Ramos (cell line): ENCODE results near the gene NCBP2.

Source experiments
- in situ Hi-C: fragments of 300-500 bp; cut with MboI; formaldehyde crosslinking; loops from one replicate; pipeline ENCODE4 v1.14.3; 2022; ENCODE audit warnings: low sequenced_read_pairs; ENCODE audit not compliant: unreplicated experiment

NCBP2 gene

DNA sequence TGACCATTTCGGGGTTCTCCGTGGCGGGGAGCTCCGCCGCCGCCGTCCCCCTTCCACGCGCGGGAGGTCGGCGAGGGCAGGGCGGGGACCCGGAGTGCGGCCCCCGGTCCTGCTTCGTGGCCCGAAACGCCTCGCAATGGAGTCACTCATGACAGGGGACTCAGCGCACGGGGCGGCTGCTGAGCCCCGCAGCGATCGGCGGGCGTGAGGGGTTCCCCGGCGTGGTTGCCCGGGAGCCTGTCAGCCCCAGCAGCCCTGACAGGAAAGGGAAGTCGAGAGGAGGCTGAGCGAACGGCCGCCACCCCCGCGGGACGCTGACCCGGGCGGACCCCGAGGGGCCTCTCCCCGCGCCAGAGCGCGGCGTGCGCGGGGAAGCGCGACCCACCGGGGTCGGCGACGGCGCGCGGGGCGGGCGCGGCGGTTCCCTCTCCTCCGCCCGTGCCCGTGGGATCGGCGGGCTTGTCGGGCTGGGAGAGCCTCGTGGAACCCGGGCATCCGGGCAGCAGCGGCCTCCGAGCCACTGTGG is 26.9 kb upstream of the NCBP2 start:
- in situ Hi-C loops: no loop called here

DNA sequence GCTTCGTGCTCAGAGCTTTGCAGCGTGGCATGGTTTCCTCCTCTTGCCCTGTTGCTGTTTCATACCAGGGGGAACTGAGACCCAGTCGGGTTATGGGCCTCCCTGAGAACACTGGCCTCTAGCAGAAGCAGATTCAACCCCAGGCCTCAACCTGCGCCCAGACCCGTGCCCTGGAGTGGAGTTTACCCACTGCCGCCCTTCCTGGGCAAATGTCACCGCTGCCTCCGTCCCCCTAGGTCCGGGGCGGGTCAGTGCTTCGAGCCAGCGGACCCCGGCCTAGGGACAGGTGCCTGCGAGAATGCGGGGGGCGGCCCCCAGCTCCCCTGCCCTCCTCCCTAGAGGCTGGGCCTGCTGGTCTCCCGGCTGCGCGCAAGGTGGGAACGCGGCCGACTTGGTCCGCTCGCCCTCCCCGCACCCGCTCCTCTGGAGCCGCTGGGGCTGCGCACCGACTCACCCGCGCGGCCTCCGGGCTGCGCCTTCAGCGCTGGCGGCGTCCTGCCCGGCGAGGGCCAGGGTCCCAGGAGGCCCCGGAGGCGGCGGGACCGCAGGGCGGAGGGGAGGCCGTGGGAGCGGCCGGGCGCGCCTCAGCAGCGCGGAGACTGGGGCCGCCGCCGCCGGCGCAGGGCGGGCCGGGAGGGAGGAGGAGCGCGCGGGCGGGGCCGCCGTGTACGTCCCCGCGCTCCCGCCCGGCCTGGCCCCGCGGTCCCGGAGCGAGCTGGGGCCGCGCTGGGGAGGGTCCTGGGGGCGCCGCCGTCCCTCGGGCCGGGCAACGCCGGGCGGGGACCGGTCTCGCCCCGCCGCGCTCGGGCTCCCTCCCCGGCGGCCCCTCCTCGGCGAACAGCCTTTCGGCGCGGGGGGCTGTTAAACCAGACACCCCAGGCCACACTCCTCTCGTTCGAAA is 26.2 kb upstream of the NCBP2 start, which contains the start of gene PIGZ:
PIGZ (minus strand) TSS at position 601 of the 901 bp plus-strand sequence. CDS start 16,802 bp downstream, outside the sequence.
- in situ Hi-C loops: no loop called here

DNA sequence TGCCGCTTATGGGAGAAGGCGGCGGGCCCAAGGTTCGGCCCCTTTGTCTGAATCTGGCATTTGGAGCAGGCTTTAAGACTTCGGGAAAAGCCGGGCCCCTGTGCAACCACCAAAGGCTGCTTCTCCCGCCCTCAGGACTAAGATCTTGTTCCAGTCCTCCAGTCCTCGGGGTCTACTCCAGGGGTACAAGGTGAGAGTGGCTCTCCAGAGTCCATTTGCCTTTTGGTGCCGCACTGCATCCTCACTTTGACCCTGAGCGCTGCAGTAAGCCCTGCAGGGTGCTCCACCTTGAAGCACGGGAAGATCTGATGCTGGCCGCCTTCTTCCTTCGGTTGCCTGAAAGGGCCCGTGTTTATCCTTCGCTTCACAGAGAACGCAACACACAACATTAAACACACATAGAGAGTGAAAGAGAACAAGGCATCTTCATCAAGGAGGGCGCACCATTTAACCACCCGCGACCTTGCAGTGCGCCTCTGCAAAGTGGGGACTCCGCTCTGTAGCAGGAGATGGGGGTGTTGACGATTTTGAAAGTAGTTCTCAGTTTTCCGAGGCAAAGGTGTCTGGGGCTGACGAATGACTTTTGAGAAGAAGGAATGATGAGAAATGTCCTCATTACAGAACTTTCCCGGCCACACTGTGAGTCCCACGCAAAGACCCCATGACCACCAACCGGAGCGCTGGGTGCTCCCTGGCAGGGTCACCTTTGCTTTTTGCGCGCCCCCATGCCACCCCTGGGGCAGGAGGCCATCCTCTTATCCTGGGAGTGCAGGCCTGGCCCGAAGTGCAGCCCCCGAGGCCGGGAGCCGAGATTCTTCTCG is 25.3 kb upstream of the NCBP2 start:
- in situ Hi-C loops: no loop called here

DNA sequence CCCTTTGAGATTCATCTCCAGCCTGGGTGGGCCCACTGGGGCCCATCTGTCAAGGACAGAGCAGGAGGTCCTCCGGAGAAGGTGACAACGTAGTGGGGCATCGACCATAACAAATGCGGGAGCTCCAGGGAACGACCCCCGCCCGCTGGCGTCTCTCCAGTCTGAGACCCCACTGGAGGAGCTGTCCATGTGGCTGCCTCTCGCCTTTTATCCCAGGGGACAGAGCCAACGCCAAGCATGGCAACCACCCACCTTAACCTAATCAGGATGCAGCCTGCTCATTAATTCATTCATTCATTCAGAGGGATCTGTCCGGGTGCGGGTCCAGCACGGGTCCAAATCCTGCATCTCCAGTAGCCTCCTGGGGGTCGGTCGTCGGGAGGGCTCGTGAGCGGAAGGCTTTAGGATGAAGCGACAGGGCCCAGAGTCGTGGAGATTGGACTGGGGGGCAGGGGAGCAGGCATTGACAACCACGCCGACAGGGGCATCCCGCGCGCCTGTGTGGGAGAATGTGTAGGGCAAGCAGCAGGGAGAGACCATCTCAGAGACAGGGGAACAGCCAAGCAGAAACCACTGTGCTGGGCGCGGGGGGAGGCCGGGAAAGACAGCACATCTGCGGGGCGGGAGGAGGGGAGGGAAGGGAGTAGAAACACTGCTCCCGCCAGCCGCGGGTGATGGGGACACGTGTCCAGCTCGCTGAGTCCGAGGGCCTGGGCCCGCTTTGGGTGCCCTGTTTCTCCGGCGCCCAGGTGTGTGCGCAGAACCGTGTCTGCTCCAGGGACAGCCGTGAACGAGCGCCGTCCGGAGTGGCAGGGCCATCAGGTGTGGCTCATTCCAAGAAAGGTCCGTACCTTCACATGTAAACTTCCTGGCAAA is 24.4 kb upstream of the NCBP2 start:
- in situ Hi-C loops: no loop called here

DNA sequence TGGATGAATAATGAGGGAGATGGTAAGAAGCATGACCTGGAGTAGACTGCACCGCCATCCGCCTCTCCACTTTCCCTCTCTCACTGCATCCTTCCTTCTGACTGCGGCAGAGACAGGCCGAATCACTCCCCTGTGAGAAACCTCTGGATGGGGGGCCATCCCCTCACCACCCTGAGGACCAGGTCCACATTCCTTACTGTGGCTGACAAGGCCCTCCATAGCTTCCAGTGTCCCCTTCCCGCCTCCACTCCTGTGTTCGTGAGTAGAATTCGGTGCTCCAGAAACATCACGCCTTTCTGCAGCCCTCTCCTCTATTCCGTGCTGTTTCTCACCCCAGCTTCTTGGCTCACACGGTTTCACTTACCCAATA is 23.5 kb upstream of the NCBP2 start:
- in situ Hi-C loops: no loop called here

DNA sequence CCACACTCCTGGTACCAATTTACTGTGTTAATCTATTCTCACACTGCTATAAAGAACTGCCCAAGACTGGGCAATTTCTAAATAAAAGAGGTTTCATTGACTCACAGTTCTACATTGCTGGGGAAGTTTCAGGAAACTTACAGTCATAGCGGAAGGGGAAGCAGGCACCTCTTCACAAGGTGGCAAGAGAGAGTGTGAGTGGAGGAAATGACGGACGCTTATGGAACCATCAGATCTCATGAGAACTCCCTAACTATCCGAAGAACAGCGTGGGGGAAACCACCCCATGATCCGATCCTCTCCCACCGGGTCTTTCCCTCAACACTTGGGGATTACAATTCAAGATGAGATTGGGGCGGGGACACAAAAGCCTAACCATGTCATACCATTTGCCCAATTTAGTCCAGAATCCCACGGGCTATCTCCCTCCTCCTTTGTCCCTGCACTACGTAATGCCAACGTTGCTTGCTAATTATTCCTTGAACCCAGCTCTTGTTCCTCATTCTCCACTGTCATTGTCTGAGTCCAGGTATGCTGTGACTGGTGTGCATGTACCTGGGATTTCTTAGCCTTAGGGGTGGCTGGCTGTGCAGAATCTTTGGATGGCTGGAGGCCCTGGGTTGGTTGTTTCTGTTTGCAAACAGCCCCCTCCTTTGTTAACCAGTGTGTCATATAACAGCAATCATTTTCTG is 22.9 kb upstream of the NCBP2 start:
- in situ Hi-C loops: no loop called here

DNA sequence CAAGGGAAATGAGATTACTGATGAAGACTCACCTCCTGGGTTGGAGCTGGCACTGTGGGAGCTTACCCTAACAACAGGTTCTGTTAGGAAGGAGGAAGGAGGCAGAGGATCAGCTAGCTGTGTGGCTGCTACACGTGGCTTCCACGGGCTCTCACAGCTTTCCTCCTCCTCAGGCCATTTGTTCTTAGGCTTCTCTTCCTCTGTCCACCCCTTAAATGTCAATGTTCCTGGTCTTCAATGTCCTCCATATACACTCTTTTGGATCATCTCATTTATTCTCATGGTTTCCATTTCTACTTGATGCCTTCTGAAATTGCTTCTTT is 21.3 kb upstream of the NCBP2 start:
- in situ Hi-C loops: loop anchor here (5.0 kb wide), 1 partner anchor 121 kb away; no protein-coding TSS in a partner anchor

DNA sequence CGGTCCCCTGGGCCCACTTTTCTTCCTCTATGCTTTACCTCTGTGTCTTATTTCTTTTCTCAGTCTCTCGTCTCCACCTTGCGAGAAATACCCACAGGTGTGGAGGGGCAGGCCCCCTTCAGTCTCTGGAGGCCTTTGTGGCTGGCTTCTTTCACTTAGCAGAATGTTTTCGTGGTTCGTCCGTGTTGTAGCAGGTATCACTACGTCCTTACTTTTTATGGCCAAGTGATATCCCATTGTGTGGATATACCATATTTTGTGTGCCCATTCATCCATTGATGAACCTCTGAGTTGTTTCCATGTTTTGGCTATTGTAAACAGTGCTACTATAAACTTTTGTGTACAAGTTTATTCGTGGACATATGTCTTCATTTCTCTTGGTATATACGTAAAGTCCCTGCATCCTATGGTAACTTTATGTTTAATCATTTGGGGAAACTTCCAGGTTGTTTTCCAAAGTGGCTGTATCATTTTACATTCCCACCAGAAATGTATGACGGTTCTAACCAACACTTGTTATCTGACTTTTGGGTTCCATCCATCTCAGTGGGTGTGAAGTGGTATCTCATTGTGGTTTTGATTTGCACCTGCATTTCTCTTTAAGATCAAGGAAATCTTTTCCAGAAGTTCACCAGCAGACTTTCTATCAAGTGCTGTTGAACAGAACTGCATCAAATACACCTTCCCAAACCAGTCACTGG is 20.8 kb upstream of the NCBP2 start:
- in situ Hi-C loops: loop anchor here (5.0 kb wide), 1 partner anchor 121 kb away; no protein-coding TSS in a partner anchor

DNA sequence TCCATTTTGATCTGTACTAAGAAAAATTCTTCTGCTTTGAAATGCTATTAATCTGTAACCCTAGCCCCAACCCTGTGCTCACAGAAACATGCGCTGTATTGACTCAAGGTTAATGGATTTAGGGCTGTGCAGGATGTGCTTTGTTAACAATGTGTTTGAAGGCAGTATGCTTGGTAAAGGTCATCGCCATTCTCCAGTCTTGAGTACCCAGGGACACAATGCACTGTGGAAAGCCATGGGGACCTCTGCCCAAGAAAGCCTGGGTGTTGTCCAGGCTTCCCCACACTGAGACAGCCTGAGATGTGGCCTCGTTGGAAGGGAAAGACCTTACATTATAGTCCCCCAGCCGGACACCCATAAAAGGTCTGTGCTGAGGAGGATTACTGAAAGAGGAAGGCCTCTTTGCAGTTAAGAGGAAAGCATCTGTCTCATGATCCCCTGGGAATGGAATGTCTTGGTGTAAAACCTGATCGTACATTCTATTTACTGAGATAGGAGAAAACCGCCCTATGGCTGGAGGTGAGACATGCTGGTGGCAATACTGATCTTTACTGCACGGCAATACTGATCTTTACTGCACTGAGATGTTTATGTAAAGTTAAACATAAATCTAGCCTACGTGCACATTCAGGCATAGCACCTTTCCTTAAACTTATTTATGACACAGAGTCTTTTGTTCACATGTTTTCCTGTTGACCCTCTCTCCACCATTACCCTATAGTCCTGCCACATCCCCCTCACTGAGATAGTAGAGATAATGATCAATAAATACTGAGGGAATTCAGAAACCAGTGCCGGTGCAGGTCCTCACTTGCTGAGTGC is 20.0 kb upstream of the NCBP2 start:
- in situ Hi-C loops: loop anchor here (5.0 kb wide), 1 partner anchor 120 kb away; no protein-coding TSS in a partner anchor

DNA sequence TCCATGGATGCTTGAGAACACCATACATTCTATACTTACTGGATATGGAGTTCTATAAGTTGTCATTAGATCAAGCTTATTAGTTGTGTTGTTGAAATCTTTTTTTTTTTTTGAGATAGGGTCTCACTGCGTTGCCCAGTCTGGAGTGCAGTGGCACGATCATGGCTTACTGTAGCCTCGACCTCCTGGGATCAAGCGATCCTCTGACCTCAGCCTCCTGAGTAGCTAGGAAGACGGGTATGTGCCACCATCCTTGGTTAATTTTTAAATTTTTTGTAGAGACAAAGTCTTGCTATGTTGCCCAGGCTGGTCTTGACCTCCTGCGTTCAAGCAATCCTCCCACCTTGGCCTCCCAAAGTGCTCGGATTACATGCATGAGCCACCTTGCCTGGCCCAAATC is 12.5 kb upstream of the NCBP2 start:
- in situ Hi-C loops: no loop called here

DNA sequence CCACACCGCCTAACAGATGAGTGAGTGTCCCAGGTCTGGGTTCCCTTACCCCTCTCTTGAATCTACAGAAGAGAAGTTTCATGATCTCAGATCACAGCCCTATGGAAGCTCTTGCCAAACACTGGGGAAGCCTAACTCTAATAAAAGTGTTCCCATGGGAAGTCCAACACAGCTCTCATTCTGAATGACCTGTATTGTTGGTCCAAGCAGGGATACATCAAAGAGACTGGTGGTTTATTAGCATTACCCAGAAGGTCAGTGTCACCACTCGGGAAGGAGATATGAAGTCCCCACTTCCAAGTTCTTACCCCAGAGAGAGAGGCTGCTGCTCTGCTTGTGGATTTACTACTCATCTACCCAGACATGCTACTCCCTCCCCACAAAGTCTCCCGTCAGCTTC is 9.0 kb upstream of the NCBP2 start:
- in situ Hi-C loops: no loop called here

DNA sequence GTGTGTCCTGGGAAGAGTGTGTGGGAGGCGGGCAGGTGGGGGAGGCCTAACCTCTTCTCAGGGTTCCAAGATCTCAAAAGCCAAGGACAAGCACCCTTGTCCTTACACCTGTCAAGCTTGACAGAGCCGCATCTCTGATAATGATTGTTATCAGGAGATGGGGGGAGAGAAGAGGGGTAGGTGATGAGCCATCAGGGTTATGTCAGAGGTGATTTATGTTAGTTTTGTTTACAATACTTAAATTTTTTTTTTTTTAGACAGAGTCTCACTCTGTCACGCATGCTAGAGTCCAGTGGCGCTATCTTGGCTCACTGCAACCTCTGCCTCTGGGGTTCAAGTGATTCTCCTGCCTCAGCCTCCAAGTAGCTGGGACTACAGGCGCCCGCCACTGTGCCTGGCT is 7.4 kb upstream of the NCBP2 start:
- in situ Hi-C loops: no loop called here

DNA sequence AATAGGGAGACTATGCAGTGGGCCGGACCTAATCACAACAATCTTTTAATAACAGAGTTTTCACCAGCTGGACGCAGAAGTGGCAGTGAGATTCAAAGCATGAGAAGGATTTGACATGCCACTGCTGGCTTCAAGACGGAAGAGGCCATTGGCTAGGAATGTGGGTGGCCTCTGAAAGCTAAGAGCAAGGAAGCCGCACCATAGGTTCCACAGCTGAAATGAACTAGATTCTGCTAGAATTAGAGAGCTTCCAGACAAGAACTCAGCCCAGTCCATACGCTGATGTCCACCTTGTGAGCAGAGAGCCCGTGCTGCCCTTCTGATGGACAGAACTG is 6.9 kb upstream of the NCBP2 start:
- in situ Hi-C loops: no loop called here

DNA sequence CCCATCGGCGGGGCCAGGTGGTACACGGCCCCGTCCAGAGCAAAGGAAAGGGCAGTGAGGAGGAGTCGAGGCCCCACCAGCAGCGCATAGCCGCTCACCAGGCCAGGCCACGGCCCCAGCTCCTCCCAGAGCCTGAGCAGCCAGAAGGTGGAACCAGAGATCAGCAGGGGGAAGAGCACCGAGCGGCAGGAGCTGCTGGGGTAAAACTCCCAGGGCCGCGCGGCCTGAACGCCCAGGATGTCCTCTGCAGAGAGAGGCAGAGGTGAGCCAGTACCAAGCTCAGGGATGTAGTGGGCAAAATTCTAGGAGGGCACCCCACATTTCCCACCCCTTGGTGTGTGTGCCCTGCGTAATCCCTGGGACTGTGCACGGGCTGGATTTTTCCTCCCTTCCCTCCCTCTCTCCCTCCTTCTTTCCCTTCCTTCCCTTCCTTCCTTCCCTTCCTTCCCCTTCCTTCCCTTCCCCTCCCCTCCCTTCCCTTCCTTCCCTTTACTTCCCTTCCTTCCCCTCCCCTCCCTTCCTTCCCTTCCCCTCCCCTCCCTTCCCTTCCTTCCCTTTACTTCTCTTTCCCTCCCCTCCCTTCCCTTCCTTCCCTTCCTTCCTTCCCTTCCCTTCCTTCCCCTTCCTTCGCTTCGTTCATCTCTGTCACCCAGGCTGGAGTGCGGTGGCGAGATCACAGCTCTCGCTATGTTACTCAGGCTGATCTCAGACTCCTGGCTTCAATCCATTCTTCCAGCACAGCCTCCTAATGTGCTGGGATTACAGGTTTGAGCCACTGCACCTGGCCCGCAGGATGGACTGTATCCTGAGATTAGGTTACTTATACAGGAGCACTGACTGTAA is 6.3 kb upstream of the NCBP2 start:
- in situ Hi-C loops: no loop called here

DNA sequence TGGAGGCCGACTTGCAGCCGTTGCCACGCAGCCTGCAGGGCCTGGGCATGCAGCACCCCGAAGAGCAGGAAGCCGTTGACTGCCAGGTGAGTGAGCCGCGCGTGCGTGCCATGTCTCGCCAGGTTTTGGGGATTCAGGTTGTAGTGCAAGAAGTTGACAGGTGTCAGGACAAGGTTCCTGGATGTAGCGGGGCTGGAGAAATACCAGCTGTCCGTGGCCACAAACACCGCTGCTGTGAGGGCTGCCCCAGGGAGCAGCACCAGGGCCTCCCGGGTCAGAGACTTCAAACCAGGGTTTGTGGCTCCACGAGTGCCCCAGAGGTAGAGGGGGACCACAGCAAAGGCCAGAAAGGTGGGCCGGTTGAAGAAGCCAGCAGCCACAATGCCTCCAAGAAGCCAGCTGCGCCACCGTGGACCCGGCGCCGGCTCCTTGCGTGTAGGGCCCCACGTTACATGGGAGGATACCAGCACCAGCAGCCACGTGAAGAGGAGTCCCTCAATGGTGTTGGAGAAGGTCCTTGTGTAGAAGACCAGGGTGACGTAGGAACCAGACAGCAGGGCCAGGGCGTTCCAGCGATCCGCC is 5.6 kb upstream of the NCBP2 start:
- in situ Hi-C loops: no loop called here

DNA sequence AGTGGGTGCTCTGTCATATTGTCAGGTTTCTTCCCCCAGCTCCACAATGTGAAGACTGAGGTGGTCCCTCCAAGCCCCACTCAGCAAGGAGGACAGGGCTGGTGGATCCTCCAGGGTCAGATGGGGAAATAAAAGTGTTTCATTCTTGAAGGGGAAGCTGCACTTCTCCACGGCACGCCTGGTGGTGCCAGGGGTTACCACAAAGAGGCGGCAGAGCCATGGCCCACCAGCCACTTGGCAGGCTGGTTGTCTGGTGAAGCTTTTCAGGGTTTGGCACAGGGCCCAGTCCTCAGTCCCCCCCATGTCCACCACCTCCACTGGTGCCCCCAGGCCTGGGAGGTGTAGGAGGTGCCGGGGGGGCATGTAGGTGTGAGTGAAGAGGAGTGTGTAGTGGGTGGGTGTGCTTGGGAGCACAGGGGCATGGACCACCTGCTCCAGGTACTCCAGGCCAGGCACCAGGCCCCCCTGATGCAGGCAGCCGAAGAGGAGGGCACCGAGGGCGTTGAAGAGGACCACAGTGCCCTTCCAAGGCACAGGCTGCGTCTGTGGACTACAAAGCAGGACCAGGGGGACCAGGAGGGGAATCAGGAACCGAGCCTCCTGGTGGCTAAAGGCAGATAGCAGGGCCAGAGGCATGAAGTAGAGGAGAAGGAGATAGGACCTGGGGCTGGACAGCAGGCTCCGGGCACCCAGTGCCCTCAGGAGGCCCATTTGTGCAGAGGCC is 5.0 kb upstream of the NCBP2 start:
- in situ Hi-C loops: no loop called here
